Heart right ventricle (tissue), 16 donors: ENCODE measurements around the gene SPCS3. TPM values are rescaled to one million over a fixed set of nuclear protein-coding genes. Genes with fewer than 3 reads are reported as not detected.
"Not testable (repeated sequence)": the region's sequence is repeated elsewhere in the genome, so short reads cannot be mapped to it uniquely, and the experiment has no call there.

Experiments used
- ATAC-seq, 8 donors: fragments of 200-7000 bp; cut with Tn5 transposase; one replicate each; pipeline ENCODE4 v1.9.1; 2020; ENCODE audit warnings: mild to moderate bottlenecking in 8 of 8, moderate library complexity in 8 of 8, moderate number of reproducible peaks in 1 of 8
- DNase-seq, 2 donors: peaks; one replicate each; pipeline ENCODE4 v3.0.0-alpha.2; 2020
- H3K27ac ChIP-seq, 10 donors: fragments of 200-600 bp; sonication (generic) in 2 of 10; one replicate each; pipeline versions ENCODE4 v1.5.0 to v1.8.0; 2020 to 2022; ENCODE audit warnings: mild to moderate bottlenecking in 3 of 10
- H3K27me3 ChIP-seq, 7 donors: fragments of 200-600 bp; one replicate each; pipeline ENCODE4 v1.8.0; 2021 to 2022; ENCODE audit warnings: mild to moderate bottlenecking in 2 of 7
- H3K36me3 ChIP-seq, 9 donors: fragments of 200-600 bp; sonication (generic) in 1 of 9; one replicate each; pipeline versions ENCODE4 v1.5.0 to v1.8.0; 2020 to 2022; ENCODE audit warnings: mild to moderate bottlenecking in 2 of 9
- H3K4me1 ChIP-seq, 9 donors: fragments of 200-600 bp; sonication (generic) in 1 of 9; one replicate each; pipeline versions ENCODE4 v1.5.0 to v1.8.0; 2020 to 2022; ENCODE audit warnings: mild to moderate bottlenecking in 4 of 9
- H3K4me3 ChIP-seq, 10 donors: fragments of 200-600 bp; sonication (generic) in 2 of 10; one replicate each; pipeline versions ENCODE4 v1.5.0 to v1.8.0; 2020 to 2022; ENCODE audit warnings: mild to moderate bottlenecking in 7 of 10, moderate library complexity in 2 of 10
- H3K9me3 ChIP-seq, 11 donors: fragments of 200-600 bp in 10 of 11; sonication (generic) in 2 of 11; one replicate each; pipeline versions ENCODE4 v1.5.0 to v1.8.0; 2013 to 2022; ENCODE audit warnings: mild to moderate bottlenecking in 2 of 11, control low read depth in 1 of 11, moderate library complexity in 1 of 11
- WGBS, 2 donors: extraction: QIAGEN DNeasy Blood & Tissue Kit; methylation state at CpG; one replicate each; pipeline ENCODE4 v1.1.7; 2013; ENCODE audit warnings: inconsistent platforms in 1 of 2; 5-methylcytosine and 5-hydroxymethylcytosine counted together
- intact Hi-C, 10 donors: fragments of 100-400 bp; cut with DNase I; formaldehyde crosslinking; loops; one replicate each; pipeline versions ENCODE4 v1.11.1 to v1.14.2; 2022
- polyA plus RNA-seq, 2 donors: library from polyadenylated mRNA; stranded (reverse); fragments of 200-250 nt; gene quantifications; one replicate each; pipeline ENCODE4 v1.2.3, GENCODE V29; 2013
- total RNA-seq, 10 donors: library from RNA; stranded (reverse); fragmentation: NEBNext Ultra II Directional in 3 of 10; extraction: Animal tissue kit (Norgen Biotek cat#: 25700) in 3 of 10; gene quantifications; one replicate each; pipeline versions ENCODE4 v1.2.1 to v1.2.4, GENCODE V29; 2021 to 2023
- TF ChIP-seq, protein P1 (sequence below), 9 donors: fragments of 200-600 bp; sonication (generic) in 2 of 9; IDR thresholded peaks; one replicate each; pipeline versions ENCODE4 v1.5.0 to v1.8.0; 2021 to 2022; ENCODE audit warnings: antibody characterized with exemption in 9 of 9, mild to moderate bottlenecking in 5 of 9, moderate library complexity in 1 of 9
- donor health status: Arrhythmogenic right ventricular cardiomyopathy.
- donor health status: ischemic (EF 13 %, LVEDD 7.1; RV severe dilation, severe dysfunction).
- donor health status: healthy with polysubstance abuse.
- donor health status: DM: no; HTN: yes; CAD: no.
- donor health status: DM: no; HTN: no; CAD: no.
- donor health status: ischemic (EF 25% LVEDD 6.9; RV normal size, moderate dysfunction).
- donor health status: ischemic (EF 25% LVEDD 5.7; RV mildly dilated, moderate dysfunction).
- donor health status: healthy.
- donor health status: DM: yes; HTN: yes; CAD: no.
- donor health status: Ischemic cardiomyopathy.
- donor health status: ischemic (EF 35%, LVEDD 5.7; RV mildly dilated, moderate dysfunction).
- donor health status: nonischemic (EF 11% LVEDD 7.7; RV severe dilation, severe dysfunction).
- donor health status: DM: yes; HTN: yes; CAD: no.
- donor health status: PGD.
- donor health status: ischemic (EF 29% LVEDD 5.4; RV normal size, mild dysfunction).
- donor health status: nonischemic (EF 23%, LVEDD 6.1; RV moderate dilation, normal function).

SPCS3 gene
- total and polyA plus RNA-seq, 12 donors = 21.7 to 122 (median 90.9) TPM

DNA sequence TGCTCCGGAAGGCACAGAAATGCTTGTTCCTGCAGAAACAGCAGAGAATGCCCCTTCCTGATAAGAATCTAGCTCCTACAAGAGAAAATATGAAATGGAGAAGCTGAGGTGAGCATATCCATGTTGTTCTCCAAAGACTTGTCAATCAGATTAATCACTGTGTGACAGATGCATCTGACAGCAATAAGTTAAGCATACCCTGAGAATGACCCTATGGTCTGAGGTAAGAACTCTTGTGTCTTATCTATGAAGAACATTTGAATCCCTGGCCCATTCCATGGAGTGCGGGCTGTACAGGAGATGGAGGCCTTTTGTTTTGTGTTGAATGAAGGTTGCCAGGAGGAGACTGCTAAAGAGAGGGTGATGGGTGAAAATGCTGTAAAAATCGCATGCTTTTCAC is 29.2 kb upstream of the SPCS3 start:
- 90 to 91% methylated on average over 3 of the region's 3 CpGs for WGBS, 2 donors

DNA sequence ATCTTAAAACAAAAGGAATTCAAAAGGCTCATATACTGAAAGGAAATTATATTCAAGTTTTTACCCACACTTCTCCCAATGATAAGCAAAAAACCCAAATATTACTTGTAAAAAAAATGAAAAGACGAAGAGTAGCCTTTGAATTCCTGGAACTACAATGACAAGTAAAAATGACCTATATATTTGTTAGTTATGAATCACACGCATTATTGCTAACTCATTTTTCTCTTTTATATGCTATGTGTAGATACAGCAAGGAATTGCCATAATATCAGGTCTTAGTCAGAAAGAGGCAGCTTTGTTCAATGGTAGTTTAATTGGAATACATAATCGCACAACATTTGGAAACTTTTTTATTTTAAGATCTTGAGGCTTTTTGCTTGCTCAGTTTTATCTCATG is 28.0 kb upstream of the SPCS3 start:
- no peaks in the 10 kb centered on the region for H3K9me3 ChIP-seq
- TF ChIP-seq, protein P1, sequence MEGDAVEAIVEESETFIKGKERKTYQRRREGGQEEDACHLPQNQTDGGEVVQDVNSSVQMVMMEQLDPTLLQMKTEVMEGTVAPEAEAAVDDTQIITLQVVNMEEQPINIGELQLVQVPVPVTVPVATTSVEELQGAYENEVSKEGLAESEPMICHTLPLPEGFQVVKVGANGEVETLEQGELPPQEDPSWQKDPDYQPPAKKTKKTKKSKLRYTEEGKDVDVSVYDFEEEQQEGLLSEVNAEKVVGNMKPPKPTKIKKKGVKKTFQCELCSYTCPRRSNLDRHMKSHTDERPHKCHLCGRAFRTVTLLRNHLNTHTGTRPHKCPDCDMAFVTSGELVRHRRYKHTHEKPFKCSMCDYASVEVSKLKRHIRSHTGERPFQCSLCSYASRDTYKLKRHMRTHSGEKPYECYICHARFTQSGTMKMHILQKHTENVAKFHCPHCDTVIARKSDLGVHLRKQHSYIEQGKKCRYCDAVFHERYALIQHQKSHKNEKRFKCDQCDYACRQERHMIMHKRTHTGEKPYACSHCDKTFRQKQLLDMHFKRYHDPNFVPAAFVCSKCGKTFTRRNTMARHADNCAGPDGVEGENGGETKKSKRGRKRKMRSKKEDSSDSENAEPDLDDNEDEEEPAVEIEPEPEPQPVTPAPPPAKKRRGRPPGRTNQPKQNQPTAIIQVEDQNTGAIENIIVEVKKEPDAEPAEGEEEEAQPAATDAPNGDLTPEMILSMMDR (IDR thresholded peaks at IDR 0.05) = no peak
- no peaks in the 10 kb centered on the region for H3K36me3 ChIP-seq
- WGBS, 2 donors = 89 to 92% methylated on average over 3 of the region's 3 CpGs
- no peak overlapping the region for H3K27ac ChIP-seq
- DNase-seq (no peak), ATAC-seq (no peak)
- no peaks in the 10 kb centered on the region for H3K27me3 ChIP-seq
- no peak overlapping the region for H3K4me3 ChIP-seq
- intact Hi-C loops = no loop called here
- peaks cover 0 to 4% (median 0%) of the 10 kb centered on the region in 9 donors for H3K4me1 ChIP-seq

More for the DNA sequence above, 29.2 kb upstream of the SPCS3 start:
- Histone ChIP-seq H3K4me3 (no peak overlapping the region), H3K4me1 (peaks cover 0 to 11% (median 0%) of the 10 kb centered on the region in 9 donors), H3K36me3 (no peaks in the 10 kb centered on the region), H3K27me3 (no peaks in the 10 kb centered on the region), H3K27ac (no peak overlapping the region), H3K9me3 (no peaks in the 10 kb centered on the region)
- DNase-seq = no peak
- intact Hi-C loops = no loop called here
- no peak for ATAC-seq
- TF ChIP-seq, protein P1 (IDR thresholded peaks at IDR 0.05) = no peak

DNA sequence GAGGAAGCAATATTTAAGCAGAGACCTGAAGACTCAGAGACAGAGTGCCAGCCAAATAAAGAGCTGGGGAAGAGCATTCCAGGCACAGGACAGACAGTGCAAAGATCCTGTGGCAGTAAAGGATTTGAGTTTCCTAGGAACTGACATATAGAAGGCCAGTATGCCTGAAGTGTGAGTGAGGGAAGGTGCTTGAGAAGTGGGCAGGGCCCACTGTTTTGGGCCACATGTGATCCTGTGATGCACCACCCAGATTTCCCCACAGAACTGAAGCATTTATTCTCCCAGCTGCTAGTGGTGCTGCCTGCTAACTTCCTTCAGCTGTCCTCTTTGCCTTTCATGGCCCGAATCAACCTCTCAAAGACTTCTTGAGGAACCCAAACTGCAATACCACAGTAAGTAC is 26.8 kb upstream of the SPCS3 start:
- H3K9me3 ChIP-seq = no peaks in the 10 kb centered on the region
- H3K4me3 ChIP-seq = no peak overlapping the region
- no peaks in the 10 kb centered on the region for H3K4me1 ChIP-seq
- no peaks in the 10 kb centered on the region for H3K27me3 ChIP-seq
- TF ChIP-seq, protein P1 (IDR thresholded peaks at IDR 0.05) = no peak
- H3K36me3 ChIP-seq = no peaks in the 10 kb centered on the region
- no peak for ATAC-seq
- intact Hi-C loops = no loop called here
- no peak overlapping the region for H3K27ac ChIP-seq
- DNase-seq = no peak
- WGBS, 2 donors = 78 to 89% methylated on average over 1 of the region's 1 CpG

DNA sequence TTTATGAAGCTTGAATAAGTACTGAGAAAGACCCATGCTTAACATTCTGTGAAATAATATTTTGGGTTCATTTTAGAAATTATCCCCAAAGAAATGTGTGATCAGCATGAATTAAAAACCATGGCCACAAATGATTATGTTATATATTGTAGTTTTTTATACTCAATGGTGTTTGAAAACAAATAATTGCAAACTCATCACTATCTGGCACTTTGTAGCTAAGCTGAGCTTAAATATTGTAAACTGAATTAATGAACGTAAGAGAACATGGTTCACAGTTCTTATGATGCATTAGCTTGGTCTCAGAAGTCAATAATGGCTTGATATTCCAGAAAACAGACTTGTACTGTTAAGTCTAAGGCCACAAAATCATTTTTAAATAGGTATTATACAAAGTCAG is 26.1 kb upstream of the SPCS3 start:
- ATAC-seq (no peak), DNase-seq (no peak)
- no peaks in the 10 kb centered on the region for H3K9me3 ChIP-seq
- 86 to 87% methylated on average over 1 of the region's 1 CpG for WGBS, 2 donors
- intact Hi-C loops = no loop called here
- no peaks in the 10 kb centered on the region for H3K36me3 ChIP-seq
- no peaks in the 10 kb centered on the region for H3K27me3 ChIP-seq
- TF ChIP-seq, protein P1 (IDR thresholded peaks at IDR 0.05) = no peak
- H3K4me3 ChIP-seq = no peak overlapping the region
- H3K27ac ChIP-seq = no peak overlapping the region
- H3K4me1 ChIP-seq = no peaks in the 10 kb centered on the region

DNA sequence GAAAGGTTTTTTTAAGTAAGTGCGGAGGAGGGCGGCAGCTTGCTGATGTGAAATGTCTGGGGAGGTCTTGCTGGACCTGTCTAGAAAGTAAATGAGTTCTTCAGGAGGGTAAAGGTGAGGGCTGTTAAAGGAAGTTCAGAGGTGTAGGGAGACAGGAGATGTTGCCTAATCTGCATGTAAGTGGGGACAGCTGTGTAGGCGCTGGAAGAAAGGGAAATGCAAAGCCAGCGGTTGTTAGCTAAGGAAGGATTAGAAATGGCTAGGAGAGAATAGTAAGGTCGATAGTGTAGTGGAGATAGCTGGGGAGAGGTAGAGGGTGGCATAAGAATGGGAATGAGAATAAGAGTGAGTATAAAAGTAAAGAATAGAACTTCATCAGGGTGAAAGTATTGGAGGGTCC is 23.9 kb upstream of the SPCS3 start:
- intact Hi-C loops, DNase-seq, H3K27me3 ChIP-seq, H3K36me3 ChIP-seq, H3K4me1 ChIP-seq, ATAC-seq, H3K9me3 ChIP-seq, H3K4me3 ChIP-seq, H3K27ac ChIP-seq: not testable (repeated sequence)
- WGBS, 2 donors = 57 to 60% methylated on average over 5 of the region's 5 CpGs
